IMR-90 (cell line): ENCODE data around the gene CAMK2B. TPM values are rescaled to one million over a fixed set of nuclear protein-coding genes. Genes with fewer than 3 reads are reported as not detected.

Source experiments
- ATAC-seq: fragments of 200-7000 bp; cut with Tn5 transposase; 2 replicates; pipeline ENCODE4 v1.9.1; 2020; ENCODE audit warnings: low read depth, mild to moderate bottlenecking, moderate library complexity
- BruUV-seq: library from RNA; stranded (reverse); fragments of 400-500 nt; replicated peaks from 2 replicates; lab custom pipeline; 2021; lab: Mats Ljungman, UMichigan
- CTCF ChIA-PET: fragments of 300-600 bp; formaldehyde crosslinking; extraction: SDS; loops from one replicate; lab custom pipeline; 2021; ENCODE audit warnings: antibody characterized with exemption; lab: Yijun Ruan, JAX
- POLR2A ChIA-PET: fragments of 300-600 bp; sonication (Branson Sonifier 250); formaldehyde crosslinking; loops from one replicate; lab custom pipeline; 2022; ENCODE audit warnings: antibody characterized with exemption; ENCODE audit not compliant: unreplicated experiment; lab: Charles Lee
- DNase-seq: peaks from one replicate; pipeline ENCODE4 v3.0.0; 2013
- H2AFZ ChIP-seq: replicated peaks from 2 replicates; pipeline ENCODE3; 2013; ENCODE audit warnings: low read length, mild to moderate bottlenecking; ENCODE audit not compliant: poor library complexity
- H2AK5ac ChIP-seq: 2 replicates; pipeline ENCODE4 v1.6.1; 2013; ENCODE audit warnings: low read depth, low read length, inconsistent platforms
- H2AK9ac ChIP-seq: replicated peaks from 2 replicates; pipeline ENCODE3; 2013; ENCODE audit warnings: mild to moderate bottlenecking, low read depth, low read length, moderate library complexity; ENCODE audit not compliant: poor library complexity
- H2BK120ac ChIP-seq: 2 replicates; pipeline ENCODE4 v1.6.1; 2013; ENCODE audit warnings: low read depth, low read length, inconsistent platforms
- H2BK15ac ChIP-seq: 3 replicates; pipeline ENCODE4 v1.6.1; 2013; ENCODE audit warnings: low read depth, low read length, inconsistent platforms
- H2BK20ac ChIP-seq: 2 replicates; pipeline ENCODE4 v1.6.1; 2013; ENCODE audit warnings: low read depth, mild to moderate bottlenecking, inconsistent platforms, low read length, moderate library complexity
- H2BK5ac ChIP-seq: 2 replicates; pipeline ENCODE4 v1.6.1; 2013; ENCODE audit warnings: mild to moderate bottlenecking, low read depth, low read length, inconsistent platforms; ENCODE audit not compliant: poor library complexity, severe bottlenecking
- H3K14ac ChIP-seq: replicated peaks from 2 replicates; pipeline ENCODE4 v1.6.1; 2013; ENCODE audit warnings: low read depth, low read length, inconsistent platforms
- H3K18ac ChIP-seq: 2 replicates; pipeline ENCODE4 v1.6.1; 2013; ENCODE audit warnings: low read depth, low read length, control low read depth
- H3K23ac ChIP-seq: 2 replicates; pipeline ENCODE4 v1.6.1; 2013; ENCODE audit warnings: low read depth, low read length, inconsistent platforms
- H3K27ac ChIP-seq: 2 replicates; pipeline ENCODE4 v1.5.1; 2013; ENCODE audit warnings: mild to moderate bottlenecking, control low read depth, low read length; ENCODE audit not compliant: insufficient read depth
- H3K27me3 ChIP-seq: 2 replicates; pipeline ENCODE4 v1.6.1; 2013; ENCODE audit warnings: low read length; ENCODE audit not compliant: control insufficient read depth, insufficient read depth
- H3K36me3 ChIP-seq: 2 replicates; pipeline ENCODE4 v1.6.1; 2013; ENCODE audit warnings: low read length, mixed read lengths; ENCODE audit not compliant: control insufficient read depth, insufficient read depth
- H3K4ac ChIP-seq: 2 replicates; pipeline ENCODE4 v1.6.1; 2013; ENCODE audit warnings: low read depth, low read length, inconsistent platforms
- H3K4me1 ChIP-seq: 2 replicates; pipeline ENCODE4 v1.6.1; 2013; ENCODE audit warnings: low read length, mixed read lengths; ENCODE audit not compliant: control insufficient read depth, insufficient read depth
- H3K4me2 ChIP-seq: 2 replicates; pipeline ENCODE4 v1.6.1; 2013; ENCODE audit warnings: low read depth, mild to moderate bottlenecking, control low read depth, low read length, moderate library complexity
- H3K4me3 ChIP-seq: 2 replicates; pipeline ENCODE4 v1.5.1; 2013; ENCODE audit warnings: low read depth, mild to moderate bottlenecking, control low read depth, low read length, moderate library complexity; ENCODE audit not compliant: insufficient read depth
- H3K56ac ChIP-seq: 2 replicates; pipeline ENCODE4 v1.6.1; 2013; ENCODE audit warnings: low read length, inconsistent platforms; ENCODE audit not compliant: insufficient read depth; ENCODE audit errors: extremely low read depth
- H3K79me1 ChIP-seq, 2 experiments: 2 replicates each; pipeline ENCODE4 v1.6.1; 2013; ENCODE audit warnings: low read length in 2 of 2, inconsistent platforms in 1 of 2, low read depth in 1 of 2
- H3K9ac ChIP-seq: 2 replicates; pipeline ENCODE4 v1.6.1; 2013; ENCODE audit warnings: low read depth, low read length, control low read depth
- H3K9me1 ChIP-seq: 2 replicates; pipeline ENCODE4 v1.6.1; 2013; ENCODE audit warnings: low read length, inconsistent platforms; ENCODE audit not compliant: insufficient read depth
- H3K9me3 ChIP-seq: 2 replicates; pipeline ENCODE4 v1.6.1; 2013; ENCODE audit warnings: low read length; ENCODE audit not compliant: control insufficient read depth, insufficient read depth
- H4K20me1 ChIP-seq: 2 replicates; pipeline ENCODE4 v1.6.1; 2013; ENCODE audit warnings: low read length, inconsistent platforms; ENCODE audit not compliant: insufficient read depth
- H4K5ac ChIP-seq: 2 replicates; pipeline ENCODE4 v1.6.1; 2013; ENCODE audit warnings: mild to moderate bottlenecking, low read depth, low read length, control low read depth
- H4K8ac ChIP-seq, 2 experiments: 2 replicates each; pipeline ENCODE4 v1.6.1; 2013; ENCODE audit warnings: low read depth in 2 of 2, low read length in 2 of 2, control low read depth in 1 of 2, inconsistent platforms in 1 of 2
- H4K91ac ChIP-seq: 2 replicates; pipeline ENCODE4 v1.6.1; 2013; ENCODE audit warnings: low read depth, low read length, inconsistent platforms; ENCODE audit not compliant: insufficient read depth
- BHLHE40 ChIP-seq: fragments of 150-350 bp; IDR thresholded peaks from 2 replicates; pipeline ENCODE4 v1.6.1; 2016; ENCODE audit warnings: mild to moderate bottlenecking, low read depth, low read length
- CEBPB ChIP-seq: IDR thresholded peaks from 2 replicates; pipeline ENCODE4 v1.6.1; 2012; ENCODE audit warnings: low read depth, low read length, improper control_type of control experiment
- CHD1 ChIP-seq: IDR thresholded peaks from 2 replicates; pipeline ENCODE4 v1.6.1; 2012; ENCODE audit warnings: low read depth, low read length, improper control_type of control experiment
- CTCF ChIP-seq: conservative IDR thresholded peaks from 2 replicates; pipeline ENCODE4 v1.5.1; 2012; ENCODE audit warnings: mild to moderate bottlenecking, low read depth, low read length, improper control_type of control experiment
- ELK1 ChIP-seq: fragments of 150-350 bp; IDR thresholded peaks from 2 replicates; pipeline ENCODE4 v1.6.1; 2016; ENCODE audit warnings: low read depth, mild to moderate bottlenecking, low read length, moderate library complexity, borderline replicate concordance
- FOS ChIP-seq: fragments of 150-350 bp; IDR thresholded peaks from 2 replicates; pipeline ENCODE4 v1.6.1; 2016; ENCODE audit warnings: low read depth, low read length
- MAFK ChIP-seq: IDR thresholded peaks from 2 replicates; pipeline ENCODE4 v1.6.1; 2012; ENCODE audit warnings: low read depth, low read length, improper control_type of control experiment
- MAZ ChIP-seq: IDR thresholded peaks from 2 replicates; pipeline ENCODE4 v1.6.1; 2012; ENCODE audit warnings: low read depth, mild to moderate bottlenecking, low read length, improper control_type of control experiment, moderate library complexity, borderline replicate concordance
- MXI1 ChIP-seq: IDR thresholded peaks from 2 replicates; pipeline ENCODE4 v1.6.1; 2012; ENCODE audit warnings: low read depth, mild to moderate bottlenecking, low read length, moderate library complexity, borderline replicate concordance
- NFE2L2 ChIP-seq: fragments of 150-350 bp; IDR thresholded peaks from 2 replicates; pipeline ENCODE4 v1.6.1; 2016; ENCODE audit warnings: low read depth, mild to moderate bottlenecking, low read length
- POLR2A ChIP-seq: IDR thresholded peaks from 2 replicates; pipeline ENCODE4 v1.6.1; 2012; ENCODE audit warnings: mild to moderate bottlenecking, low read depth, low read length
- RAD21 ChIP-seq: IDR thresholded peaks from 2 replicates; pipeline ENCODE4 v1.6.1; 2012; ENCODE audit warnings: low read length, improper control_type of control experiment
- RCOR1 ChIP-seq: IDR thresholded peaks from 2 replicates; pipeline ENCODE4 v1.6.1; 2012; ENCODE audit warnings: mild to moderate bottlenecking, low read length, improper control_type of control experiment; ENCODE audit not compliant: insufficient replicate concordance
- RFX5 ChIP-seq: IDR thresholded peaks from 2 replicates; pipeline ENCODE4 v1.8.0; 2012; ENCODE audit warnings: low read depth, mild to moderate bottlenecking, low read length, moderate library complexity
- SMC3 ChIP-seq: fragments of 150-350 bp; IDR thresholded peaks from 2 replicates; pipeline ENCODE4 v1.6.1; 2016; ENCODE audit warnings: low read depth, mild to moderate bottlenecking, antibody characterized with exemption, low read length, moderate library complexity
- USF2 ChIP-seq: fragments of 150-350 bp; IDR thresholded peaks from 2 replicates; pipeline ENCODE4 v1.6.1; 2017; ENCODE audit warnings: mild to moderate bottlenecking, antibody characterized with exemption, low read length, low read depth
- WGBS, 2 experiments: methylation state at CpG; one replicate each; pipeline versions ENCODE4 v1.1.5 to v1.1.7; 2013; ENCODE audit warnings: missing lambda C conversion rate in 2 of 2; ENCODE audit not compliant: insufficient read length in 1 of 2; ENCODE audit errors: extremely low coverage in 2 of 2; 5-methylcytosine and 5-hydroxymethylcytosine counted together
- dilution Hi-C: fragments of 300-500 bp; cut with HindIII; formaldehyde crosslinking; loops from one replicate; pipeline ENCODE4 v1.14.3; 2018; ENCODE audit warnings: low sequenced_read_pairs; ENCODE audit not compliant: unreplicated experiment
- in situ Hi-C: fragments of 300-500 bp; cut with MboI; formaldehyde crosslinking; loops from 3 replicates; pipeline ENCODE4 v1.14.3; 2019; ENCODE audit warnings: low sequenced_read_pairs, inconsistent platforms, mixed read lengths
- intact Hi-C: fragments of 100-400 bp; cut with micrococcal nuclease; formaldehyde crosslinking; loops from 2 replicates; pipeline ENCODE4 v1.10.0; 2022
- polyA plus RNA-seq, 3 experiments: library from polyadenylated mRNA; depleted of rRNA; stranded (reverse); fragments of >200 nt; gene quantifications; 2 replicates each; pipeline ENCODE4 v1.2.3, GENCODE V29; 2012; ENCODE audit warnings: low replicate concordance in 1 of 3
- total RNA-seq: library from RNA; depleted of rRNA; stranded (reverse); fragments of >200 nt; gene quantifications from 2 replicates; pipeline ENCODE4 v1.2.3, GENCODE V29; 2012

Gene CAMK2B
- total and polyA plus RNA-seq, 2 of the 4 experiments (the other 2 are of a cell fraction), result 0.18 to 0.36 TPM

GRCh38 chr7:44266526-44266925 is 58.9 kb downstream of the CAMK2B start:
- Histone ChIP-seq H2AFZ (no peak overlapping the region), H3K23ac (no peak overlapping the region), H2AK9ac (peak overlapping the region; percentile 53), H4K8ac (no peak overlapping the region), H3K4ac (no peak overlapping the region), H3K56ac (no peak overlapping the region), H2BK15ac (no peak overlapping the region), H3K4me1 (no peaks in the 10 kb centered on the region), H3K27ac (no peak overlapping the region), H2BK120ac (no peak overlapping the region), H3K9me3 (no peaks in the 10 kb centered on the region), H4K5ac (no peak overlapping the region), H4K91ac (no peak overlapping the region), H3K79me1 (no peaks in the 10 kb centered on the region), H3K9ac (no peak overlapping the region), H2AK5ac (no peak overlapping the region), H3K4me3 (no peak overlapping the region), H3K18ac (no peak overlapping the region), H2BK5ac (no peak overlapping the region), H3K9me1 (no peaks in the 10 kb centered on the region), H3K36me3 (no peaks in the 10 kb centered on the region), H3K27me3 (peaks cover 59% of the 10 kb centered on the region), H3K14ac (no peak overlapping the region), H3K4me2 (no peak overlapping the region), H2BK20ac (no peak overlapping the region), H4K20me1 (no peaks in the 10 kb centered on the region)
- no peak for DNase-seq
- dilution Hi-C loops, result no loop called here
- 92% methylated on average over 2 of the region's 8 CpGs; no CpG with 5 or more reads in 1 of the 2 experiments for WGBS, 2 experiments
- BruUV-seq, result no TSS peak
- no peak for ATAC-seq
- POLR2A ChIA-PET, result no interaction called here
- intact Hi-C loops, result no loop called here
- TF ChIP-seq ELK1 (no peak), SMC3 (no peak), RAD21 (no peak), BHLHE40 (no peak), FOS (no peak), NFE2L2 (no peak), MAZ (no peak), POLR2A (no peak), MXI1 (no peak), CEBPB (no peak), MAFK (no peak), RCOR1 (no peak), CTCF (no peak), CHD1 (no peak), RFX5 (no peak), USF2 (no peak)
- CTCF ChIA-PET, result no interaction called here
- in situ Hi-C loops, result no loop called here
